Activated effector memory CD4-positive, alpha-beta T cell treated with Interleukin-2 at 50 U/mL for 16 hours (primary cell): ENCODE measurements around the gene SLC2A2.

ENCODE experiments used
- DNase-seq: peaks from one replicate; pipeline ENCODE4 v3.0.0-alpha.2; 2020

Gene SLC2A2

GRCh38 chr3:171028025-171028778, 1.7 kb upstream of the SLC2A2 start:
- DNase-seq, result peak; percentile 19

- no peak for DNase-seq
Observed at GRCh38 chr3:171023566-171023965, 3.0 kb downstream of the SLC2A2 start.

GRCh38 chr3:171021377-171021776, 5.1 kb downstream of the SLC2A2 start:
- no peak for DNase-seq

- DNase-seq, result no peak
Observed at GRCh38 chr3:171018156-171018935, 8.2 kb downstream of the SLC2A2 start.

- no peak for DNase-seq
Observed at GRCh38 chr3:171013822-171014748, 12.4 kb downstream of the SLC2A2 start.

GRCh38 chr3:171011873-171012336, 14.6 kb downstream of the SLC2A2 start:
- no peak for DNase-seq

GRCh38 chr3:171011109-171011872, 15.2 kb downstream of the SLC2A2 start:
- no peak for DNase-seq

GRCh38 chr3:171007316-171007715, 19.2 kb downstream of the SLC2A2 start:
- no peak for DNase-seq

- DNase-seq, result no peak
Observed at GRCh38 chr3:171005648-171006047, 20.9 kb downstream of the SLC2A2 start.

- no peak for DNase-seq
Observed at GRCh38 chr3:171001957-171002694, 24.4 kb downstream of the SLC2A2 start.

- no peak for DNase-seq
Observed at GRCh38 chr3:171001250-171001893, 25.1 kb downstream of the SLC2A2 start.

GRCh38 chr3:171000281-171000680, 26.2 kb downstream of the SLC2A2 start:
- no peak for DNase-seq

GRCh38 chr3:170999737-171000242, 26.7 kb downstream of the SLC2A2 start:
- DNase-seq, result no peak

- no peak for DNase-seq
Observed at GRCh38 chr3:170997961-170998913, 28.3 kb downstream of the SLC2A2 start.

- DNase-seq, result no peak
Observed at GRCh38 chr3:170992854-170993253, 33.7 kb downstream of the SLC2A2 start.

GRCh38 chr3:170991664-170992063, 34.9 kb downstream of the SLC2A2 start:
- DNase-seq, result no peak

- no peak for DNase-seq
Observed at GRCh38 chr3:170989100-170989648, 37.3 kb downstream of the SLC2A2 start.

GRCh38 chr3:170988378-170988777, 38.1 kb downstream of the SLC2A2 start:
- DNase-seq, result no peak

GRCh38 chr3:170985304-170985703, 41.2 kb downstream of the SLC2A2 start:
- no peak for DNase-seq
